ENCODE measurements around the gene UNC13B. TPM values are rescaled to one million over a fixed set of nuclear protein-coding genes. Genes with fewer than 3 reads are reported as not detected.

Gene UNC13B
- total and polyA plus RNA-seq, 2 experiments from 2014 or later = 8.7 to 52.1 TPM

- TF ChIP-seq REST (IDR thresholded peaks at IDR 0.05; ENCODE audit: unreplicated experiment) (no peak), CREB1 (CRISPR knock-in tag; IDR thresholded peaks at IDR 0.05; ENCODE audit: low read depth) (no peak), ETS1 (IDR thresholded peaks at IDR 0.05) (no peak), EZH2phosphoT487 (IDR thresholded peaks at IDR 0.05; ENCODE audit: unreplicated experiment) (no peak), ZNF331 (CRISPR knock-in tag; IDR thresholded peaks at IDR 0.05; ENCODE audit: low read depth) (no peak)
These were observed 92.4 kb downstream of the UNC13B start (continued) for GRCh38 chr9:35254237-35254636.

- no peaks in the 10 kb centered on the region for H3K79me2 ChIP-seq (replicated peaks; ENCODE audit: insufficient read depth)
- Mint-ChIP-seq H3K27me3 (ENCODE audit: insufficient read depth, low read depth, poor library complexity) (peaks cover 2% of the 10 kb centered on the region), H3K4me3 (no peak overlapping the region), H3K36me3 (ENCODE audit: low read depth) (no peaks in the 10 kb centered on the region), H3K4me1 (peaks cover 8% of the 10 kb centered on the region), H3K27ac (peak overlapping the region; percentile 4; the same call in 1 of the 2 replicates), H3K9me3 (no peaks in the 10 kb centered on the region)
- H3F3A ChIP-seq (replicated peaks; ENCODE audit: low read depth) = no peaks in the 10 kb centered on the region
- H3K9me2 ChIP-seq (ENCODE audit: insufficient read depth) = no peaks in the 10 kb centered on the region
- no peak for DNase-seq (ENCODE audit: low spot score)
- no peak for ATAC-seq
- H2AFZ ChIP-seq = no peak overlapping the region
- no peak overlapping the region for H3K4me3 ChIP-seq
- H4K20me1 ChIP-seq (replicated peaks; ENCODE audit: insufficient read depth) = no peaks in the 10 kb centered on the region
- H3K27ac ChIP-seq (ENCODE audit: low read depth) = no peak overlapping the region
- H3K4me1 ChIP-seq (ENCODE audit: insufficient read depth) = no peaks in the 10 kb centered on the region
- H3K27me3 ChIP-seq (ENCODE audit: insufficient read depth) = no peaks in the 10 kb centered on the region
- no peaks in the 10 kb centered on the region for H3K36me3 ChIP-seq (ENCODE audit: insufficient read depth)
- no peak overlapping the region for H3K4me2 ChIP-seq
- TF ChIP-seq STAT1 (IDR thresholded peaks at IDR 0.05; ENCODE audit: unreplicated experiment) = no peak
- no peak for TF ChIP-seq NANOG (IDR thresholded peaks at IDR 0.05; ENCODE audit: borderline replicate concordance)
- no peak for TF ChIP-seq REST (IDR thresholded peaks at IDR 0.05; ENCODE audit: unreplicated experiment)
- no peak for TF ChIP-seq CTCF (conservative IDR thresholded peaks at IDR 0.05; ENCODE audit: low read depth in 2 of 2)
- TF ChIP-seq POLR2AphosphoS5 (IDR thresholded peaks at IDR 0.05; ENCODE audit: low read depth) = no peak
- TF ChIP-seq ZNF331 (CRISPR knock-in tag; IDR thresholded peaks at IDR 0.05; ENCODE audit: low read depth) = no peak
- TF ChIP-seq EZH2phosphoT487 (IDR thresholded peaks at IDR 0.05; ENCODE audit: unreplicated experiment) = no peak
- no peak for TF ChIP-seq JUNB (IDR thresholded peaks at IDR 0.05; ENCODE audit: unreplicated experiment)
- TF ChIP-seq ETS1 (IDR thresholded peaks at IDR 0.05) = no peak
- TF ChIP-seq CREB1 (CRISPR knock-in tag; IDR thresholded peaks at IDR 0.05; ENCODE audit: low read depth) = no peak
- no peak for TF ChIP-seq ZNF114 (CRISPR knock-in tag; IDR thresholded peaks at IDR 0.05)
- TF ChIP-seq EZH2 (IDR thresholded peaks at IDR 0.05; ENCODE audit: low read depth, unreplicated experiment) = no peak
These were observed 93.4 kb downstream of the UNC13B start for GRCh38 chr9:35254984-35255857.
